ENCODE measurements around the gene FAM210A.
"Not testable (repeated sequence)": the region's sequence is repeated elsewhere in the genome, so short reads cannot be mapped to it uniquely, and the experiment has no call there.

Gene FAM210A

GRCh38 chr18:13703899-13704298 lies 22.5 kb downstream of the FAM210A start:
- Histone ChIP-seq H3K36me3 (ENCODE audit: control insufficient read depth in 2 of 2, insufficient read depth in 2 of 2, low read length in 2 of 2) (no peaks in the 10 kb centered on the region), H3K27me3 (ENCODE audit: control insufficient read depth in 1 of 2, insufficient read depth in 2 of 2, low read length in 2 of 2) (no peaks in the 10 kb centered on the region), H3K27ac (ENCODE audit: low read length) (no peak overlapping the region), H3K4me3 (ENCODE audit: low read length in 2 of 2) (no peak overlapping the region), H3K9ac (ENCODE audit: low read length in 2 of 2) (no peak overlapping the region), H3K4me1 (ENCODE audit: control insufficient read depth, insufficient read depth, low read length) (no peaks in the 10 kb centered on the region), H3K9me3 (ENCODE audit: control insufficient read depth in 2 of 2, low read length in 2 of 2) (no peaks in the 10 kb centered on the region)

- H3K4me3 ChIP-seq (ENCODE audit: low read length in 2 of 2): no peak overlapping the region
- no peak overlapping the region for H3K9ac ChIP-seq (ENCODE audit: low read length in 2 of 2)
- no peaks in the 10 kb centered on the region for H3K27me3 ChIP-seq (ENCODE audit: control insufficient read depth in 1 of 2, insufficient read depth in 2 of 2, low read length in 2 of 2)
- no peaks in the 10 kb centered on the region for H3K9me3 ChIP-seq (ENCODE audit: control insufficient read depth in 2 of 2, low read length in 2 of 2)
- H3K27ac ChIP-seq (ENCODE audit: low read length): no peak overlapping the region
- no peaks in the 10 kb centered on the region for H3K4me1 ChIP-seq (ENCODE audit: control insufficient read depth, insufficient read depth, low read length)
- no peaks in the 10 kb centered on the region for H3K36me3 ChIP-seq (ENCODE audit: control insufficient read depth in 2 of 2, insufficient read depth in 2 of 2, low read length in 2 of 2)
These were observed 26.2 kb downstream of the FAM210A start for GRCh38 chr18:13700153-13700552.

DNA sequence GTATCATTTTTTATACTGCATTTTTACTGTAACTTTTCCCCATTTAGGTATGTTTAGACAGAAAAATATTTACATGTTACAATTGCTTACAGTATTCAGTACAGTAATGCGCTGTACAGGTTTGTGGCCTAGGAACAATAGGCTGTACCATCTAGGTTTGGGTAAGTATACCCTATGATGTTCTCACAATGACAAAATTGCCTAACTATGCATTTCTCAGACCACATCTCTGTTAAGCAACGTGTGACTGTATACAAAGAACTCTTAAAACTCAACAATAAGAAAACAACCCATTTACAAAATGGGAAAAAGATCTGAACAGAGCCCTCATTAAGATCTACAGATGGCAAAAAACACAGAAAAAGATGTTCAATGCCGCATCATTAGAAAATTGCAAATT lies 29.4 kb downstream of the FAM210A start:
- Histone ChIP-seq H3K27ac (ENCODE audit: low read length) (no peak overlapping the region), H3K9ac (ENCODE audit: low read length in 2 of 2) (no peak overlapping the region), H3K4me3 (ENCODE audit: low read length in 2 of 2) (no peak overlapping the region), H3K36me3 (ENCODE audit: control insufficient read depth in 2 of 2, insufficient read depth in 2 of 2, low read length in 2 of 2) (no peaks in the 10 kb centered on the region), H3K9me3 (ENCODE audit: control insufficient read depth in 2 of 2, low read length in 2 of 2) (no peaks in the 10 kb centered on the region), H3K27me3 (ENCODE audit: control insufficient read depth in 1 of 2, insufficient read depth in 2 of 2, low read length in 2 of 2) (no peaks in the 10 kb centered on the region), H3K4me1 (ENCODE audit: control insufficient read depth, insufficient read depth, low read length) (no peaks in the 10 kb centered on the region)

- not testable (repeated sequence) for H3K4me3 ChIP-seq (ENCODE audit: low read length in 2 of 2); H3K4me1 ChIP-seq (ENCODE audit: control insufficient read depth, insufficient read depth, low read length); H3K27me3 ChIP-seq (ENCODE audit: control insufficient read depth in 1 of 2, insufficient read depth in 2 of 2, low read length in 2 of 2); H3K9ac ChIP-seq (ENCODE audit: low read length in 2 of 2); H3K36me3 ChIP-seq (ENCODE audit: control insufficient read depth in 2 of 2, insufficient read depth in 2 of 2, low read length in 2 of 2); H3K9me3 ChIP-seq (ENCODE audit: control insufficient read depth in 2 of 2, low read length in 2 of 2); H3K27ac ChIP-seq (ENCODE audit: low read length)
These were observed 31.0 kb downstream of the FAM210A start for GRCh38 chr18:13695337-13695736.

- not testable (repeated sequence) for H3K27me3 ChIP-seq (ENCODE audit: control insufficient read depth in 1 of 2, insufficient read depth in 2 of 2, low read length in 2 of 2); H3K9me3 ChIP-seq (ENCODE audit: control insufficient read depth in 2 of 2, low read length in 2 of 2); H3K4me3 ChIP-seq (ENCODE audit: low read length in 2 of 2); H3K4me1 ChIP-seq (ENCODE audit: control insufficient read depth, insufficient read depth, low read length); H3K9ac ChIP-seq (ENCODE audit: low read length in 2 of 2); H3K27ac ChIP-seq (ENCODE audit: low read length); H3K36me3 ChIP-seq (ENCODE audit: control insufficient read depth in 2 of 2, insufficient read depth in 2 of 2, low read length in 2 of 2)
These were observed 36.3 kb downstream of the FAM210A start for GRCh38 chr18:13690060-13690459.

DNA sequence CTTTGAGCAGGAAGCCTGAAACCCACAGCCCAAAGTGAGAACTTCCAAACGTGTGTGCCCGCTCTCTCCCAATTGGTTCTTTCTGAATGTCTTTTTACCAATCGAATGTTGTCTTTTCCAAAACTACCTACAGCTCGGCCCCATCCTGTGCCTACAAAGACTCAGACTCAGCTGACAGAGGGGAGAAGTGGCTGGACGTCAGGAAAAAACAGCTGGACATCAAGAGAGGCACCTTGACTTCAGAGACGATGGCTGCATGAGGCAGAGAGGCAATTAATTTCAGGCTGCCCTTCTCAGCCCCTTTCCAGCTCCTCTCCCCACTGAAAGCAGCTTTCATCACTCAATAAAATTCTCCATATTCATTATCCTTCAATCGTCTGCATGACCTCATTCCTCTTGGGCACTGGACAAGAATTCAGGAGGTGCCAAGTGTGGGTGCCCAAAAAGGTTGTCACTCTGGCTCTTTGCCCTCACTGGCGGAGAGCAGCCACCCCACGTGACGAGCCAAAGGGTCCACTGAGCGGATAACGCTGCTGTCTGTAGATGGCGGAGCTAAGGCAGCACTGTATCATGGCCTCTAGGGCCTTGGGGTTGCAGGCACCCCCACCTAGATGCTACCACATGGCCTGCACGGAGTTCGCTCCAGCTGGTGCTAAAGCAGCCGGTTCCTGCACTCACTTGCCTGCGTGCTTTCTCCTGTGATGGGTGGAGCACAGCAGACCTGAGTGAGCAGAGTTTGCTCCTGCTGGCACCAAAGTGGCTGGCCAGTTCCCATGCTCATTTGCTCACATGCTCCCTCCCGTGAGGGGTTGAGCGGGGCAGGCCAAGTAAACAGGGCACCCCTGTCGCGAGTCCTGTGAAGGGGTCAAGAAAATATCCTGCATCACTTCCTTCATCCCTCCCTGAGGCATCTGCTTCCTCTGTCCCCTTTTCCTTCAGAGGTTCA lies 37.9 kb downstream of the FAM210A start:
- Histone ChIP-seq H3K9ac (ENCODE audit: low read length in 2 of 2) (no peak overlapping the region), H3K4me3 (ENCODE audit: low read length in 2 of 2) (no peak overlapping the region), H3K9me3 (ENCODE audit: control insufficient read depth in 2 of 2, low read length in 2 of 2) (no peaks in the 10 kb centered on the region), H3K4me1 (ENCODE audit: control insufficient read depth, insufficient read depth, low read length) (no peaks in the 10 kb centered on the region), H3K27ac (ENCODE audit: low read length) (no peak overlapping the region), H3K36me3 (ENCODE audit: control insufficient read depth in 2 of 2, insufficient read depth in 2 of 2, low read length in 2 of 2) (no peaks in the 10 kb centered on the region), H3K27me3 (ENCODE audit: control insufficient read depth in 1 of 2, insufficient read depth in 2 of 2, low read length in 2 of 2) (no peaks in the 10 kb centered on the region)

- no peak overlapping the region for H3K4me3 ChIP-seq (ENCODE audit: low read length in 2 of 2)
- no peaks in the 10 kb centered on the region for H3K36me3 ChIP-seq (ENCODE audit: control insufficient read depth in 2 of 2, insufficient read depth in 2 of 2, low read length in 2 of 2)
- H3K4me1 ChIP-seq (ENCODE audit: control insufficient read depth, insufficient read depth, low read length): no peaks in the 10 kb centered on the region
These were observed 41.8 kb downstream of the FAM210A start for GRCh38 chr18:13684546-13684945.

GRCh38 chr18:13681701-13682100 lies 44.7 kb downstream of the FAM210A start:
- Histone ChIP-seq H3K27me3 (ENCODE audit: control insufficient read depth in 1 of 2, insufficient read depth in 2 of 2, low read length in 2 of 2) (no peaks in the 10 kb centered on the region), H3K4me1 (ENCODE audit: control insufficient read depth, insufficient read depth, low read length) (peaks cover 9% of the 10 kb centered on the region), H3K4me3 (ENCODE audit: low read length in 2 of 2) (no peak overlapping the region), H3K9ac (ENCODE audit: low read length in 2 of 2) (no peak overlapping the region), H3K9me3 (ENCODE audit: control insufficient read depth in 2 of 2, low read length in 2 of 2) (no peaks in the 10 kb centered on the region), H3K36me3 (ENCODE audit: control insufficient read depth in 2 of 2, insufficient read depth in 2 of 2, low read length in 2 of 2) (no peaks in the 10 kb centered on the region), H3K27ac (ENCODE audit: low read length) (no peak overlapping the region)

More at GRCh38 chr18:13684546-13684945, 41.8 kb downstream of the FAM210A start:
- Histone ChIP-seq H3K9ac (ENCODE audit: low read length in 2 of 2) (no peak overlapping the region), H3K27ac (ENCODE audit: low read length) (no peak overlapping the region), H3K9me3 (ENCODE audit: control insufficient read depth in 2 of 2, low read length in 2 of 2) (no peaks in the 10 kb centered on the region), H3K27me3 (ENCODE audit: control insufficient read depth in 1 of 2, insufficient read depth in 2 of 2, low read length in 2 of 2) (no peaks in the 10 kb centered on the region)

DNA sequence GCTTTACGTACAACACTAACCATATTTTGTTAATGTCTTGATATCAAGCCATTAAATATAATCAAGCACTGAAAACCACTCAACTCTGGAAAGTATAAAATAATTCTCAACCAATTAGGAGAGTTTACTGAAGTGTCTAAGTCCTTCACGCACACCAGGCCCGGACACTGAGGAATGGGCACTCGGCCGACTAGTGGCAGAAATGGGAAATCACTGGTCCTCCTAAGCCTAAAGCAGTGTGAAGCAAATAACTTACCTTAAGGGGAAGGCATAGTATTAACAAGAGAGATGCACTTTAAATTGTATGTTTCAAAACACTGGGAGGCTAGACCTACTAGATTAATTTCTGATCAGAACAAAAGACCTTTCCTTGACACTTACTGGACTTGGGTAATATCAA lies 45.7 kb downstream of the FAM210A start:
- Histone ChIP-seq H3K4me1 (ENCODE audit: control insufficient read depth, insufficient read depth, low read length) (peaks cover 9% of the 10 kb centered on the region), H3K4me3 (ENCODE audit: low read length in 2 of 2) (no peak overlapping the region)

DNA sequence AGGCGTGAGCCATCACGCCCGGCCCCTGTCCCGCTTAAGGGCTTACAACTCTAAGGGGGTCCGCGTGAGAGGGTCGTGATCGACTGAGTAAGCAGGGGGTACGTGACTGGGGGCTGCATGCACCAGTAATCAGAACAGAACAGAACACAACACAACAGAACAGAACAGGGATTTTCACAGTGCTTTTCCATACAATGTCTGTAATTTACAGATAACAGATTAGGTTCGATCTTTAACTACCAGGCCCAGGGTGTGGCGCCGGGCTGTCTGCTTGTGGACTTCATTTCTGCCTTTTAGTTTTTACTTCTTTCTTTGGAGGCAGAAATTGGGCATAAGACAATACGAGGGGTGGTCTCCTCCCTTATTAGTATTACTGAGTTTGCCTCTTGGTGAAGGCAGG lies 49.0 kb downstream of the FAM210A start:
- not testable (repeated sequence) for H3K9ac ChIP-seq (ENCODE audit: low read length in 2 of 2); H3K9me3 ChIP-seq (ENCODE audit: control insufficient read depth in 2 of 2, low read length in 2 of 2); H3K4me3 ChIP-seq (ENCODE audit: low read length in 2 of 2); H3K36me3 ChIP-seq (ENCODE audit: control insufficient read depth in 2 of 2, insufficient read depth in 2 of 2, low read length in 2 of 2); H3K27me3 ChIP-seq (ENCODE audit: control insufficient read depth in 1 of 2, insufficient read depth in 2 of 2, low read length in 2 of 2); H3K27ac ChIP-seq (ENCODE audit: low read length); H3K4me1 ChIP-seq (ENCODE audit: control insufficient read depth, insufficient read depth, low read length)

More for the DNA sequence above, 45.7 kb downstream of the FAM210A start:
- Histone ChIP-seq H3K36me3 (ENCODE audit: control insufficient read depth in 2 of 2, insufficient read depth in 2 of 2, low read length in 2 of 2) (no peaks in the 10 kb centered on the region), H3K27ac (ENCODE audit: low read length) (no peak overlapping the region), H3K9ac (ENCODE audit: low read length in 2 of 2) (no peak overlapping the region), H3K27me3 (ENCODE audit: control insufficient read depth in 1 of 2, insufficient read depth in 2 of 2, low read length in 2 of 2) (no peaks in the 10 kb centered on the region), H3K9me3 (ENCODE audit: control insufficient read depth in 2 of 2, low read length in 2 of 2) (no peaks in the 10 kb centered on the region)

GRCh38 chr18:13676471-13676870 lies 49.9 kb downstream of the FAM210A start:
- Histone ChIP-seq H3K9me3 (ENCODE audit: control insufficient read depth in 2 of 2, low read length in 2 of 2) (no peaks in the 10 kb centered on the region), H3K9ac (ENCODE audit: low read length in 2 of 2) (no peak overlapping the region), H3K27me3 (ENCODE audit: control insufficient read depth in 1 of 2, insufficient read depth in 2 of 2, low read length in 2 of 2) (no peaks in the 10 kb centered on the region), H3K36me3 (ENCODE audit: control insufficient read depth in 2 of 2, insufficient read depth in 2 of 2, low read length in 2 of 2) (no peaks in the 10 kb centered on the region), H3K4me1 (ENCODE audit: control insufficient read depth, insufficient read depth, low read length) (peaks cover 9% of the 10 kb centered on the region), H3K27ac (ENCODE audit: low read length) (no peak overlapping the region), H3K4me3 (ENCODE audit: low read length in 2 of 2) (no peak overlapping the region)

Measured in stomach smooth muscle (tissue), 2 donors.